Measurements from ENCODE around the gene GDI1.

- TF ChIP-seq CTCF (IDR thresholded peaks at IDR 0.05) (no peak), EP300 (IDR thresholded peaks at IDR 0.05) (no peak), POLR2AphosphoS5 (IDR thresholded peaks at IDR 0.05) (no peak)
Observed at GRCh38 chrX:154434394-154435168, 2.4 kb upstream of the GDI1 start.

All from gastroesophageal sphincter (tissue), 3 donors.